ENCODE data around the gene PIK3C2B.
A peak's percentile ranks its signal among the peaks of the same experiment; 100 is the strongest.

Gene PIK3C2B

DNA sequence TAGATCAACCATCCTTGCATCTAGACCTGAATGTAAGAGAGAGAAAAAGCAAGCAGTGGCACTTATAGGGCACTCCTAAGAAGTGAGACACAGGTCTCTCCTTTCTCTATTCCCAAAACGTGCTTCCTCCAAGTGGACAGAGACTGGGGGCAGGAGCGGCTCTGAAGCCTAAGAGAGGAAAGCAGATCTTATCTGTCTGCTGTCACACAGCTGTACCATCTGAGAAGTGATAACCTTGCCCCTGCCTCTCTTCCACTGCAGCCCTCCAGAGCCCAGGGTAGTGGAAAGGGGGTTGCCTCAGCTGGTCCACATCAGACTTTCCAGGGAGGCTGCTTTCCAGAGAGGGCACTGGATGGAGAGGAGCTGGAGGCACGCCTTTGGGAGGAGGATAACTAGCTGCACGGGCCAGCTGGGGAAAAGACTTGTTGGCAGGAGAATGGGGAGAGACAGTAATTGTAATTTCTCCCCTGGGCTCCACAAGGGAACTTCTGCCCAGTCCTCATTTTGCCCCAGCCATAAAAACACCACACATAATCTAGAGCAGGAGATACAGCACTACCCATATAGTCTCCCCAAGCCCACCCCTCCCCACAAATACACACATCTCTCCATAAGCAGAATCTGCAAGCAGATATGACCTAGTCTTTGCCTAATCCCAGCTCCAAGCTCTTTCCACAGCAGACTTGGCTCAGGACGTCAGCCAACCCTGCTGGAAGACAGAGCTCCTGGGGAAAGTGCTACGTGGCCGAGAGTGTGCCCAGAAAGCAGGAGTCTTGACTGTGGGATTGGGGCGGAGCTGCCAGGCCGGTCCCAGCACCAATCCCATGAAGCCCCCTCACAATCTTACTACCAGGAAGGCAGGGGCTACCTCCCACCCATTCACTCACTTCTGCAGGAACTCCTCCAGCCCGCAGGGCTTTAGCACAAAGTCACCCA lies 31.2 kb downstream of the PIK3C2B start:
- DNase-seq (ENCODE audit: extremely low read depth in 1 of 2, low read depth in 1 of 2) = no peak

GRCh38 chr1:204462229-204462561 lies 32.4 kb downstream of the PIK3C2B start:
- DNase-seq (ENCODE audit: extremely low read depth in 1 of 2, low read depth in 1 of 2) = no peak

GRCh38 chr1:204461331-204462228 lies 33.0 kb downstream of the PIK3C2B start:
- no peak for DNase-seq (ENCODE audit: extremely low read depth in 1 of 2, low read depth in 1 of 2)

DNA sequence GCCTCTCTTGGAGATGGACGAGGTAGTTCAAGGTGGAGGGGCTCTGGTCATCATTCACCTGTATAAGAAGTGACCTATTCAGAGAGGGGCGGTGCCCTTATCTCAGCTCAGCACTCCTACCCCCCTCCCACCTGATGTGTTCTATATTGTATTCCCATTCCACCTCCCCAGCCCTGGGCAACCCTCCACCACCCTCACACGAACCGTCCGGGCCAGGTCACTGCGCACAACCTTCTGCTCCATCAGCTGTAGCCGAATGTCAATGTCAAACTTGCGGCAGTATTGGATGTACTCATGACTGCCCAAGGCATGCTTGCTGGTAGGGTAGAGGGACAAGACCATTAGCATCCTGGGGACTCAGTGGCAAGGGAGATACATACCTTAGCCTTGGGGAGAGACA lies 34.3 kb downstream of the PIK3C2B start:
- DNase-seq (ENCODE audit: extremely low read depth in 1 of 2, low read depth in 1 of 2) = no peak

- no peak for DNase-seq (ENCODE audit: extremely low read depth in 1 of 2, low read depth in 1 of 2)
These were observed 34.9 kb downstream of the PIK3C2B start for GRCh38 chr1:204459706-204460105.

GRCh38 chr1:204457666-204458065 lies 36.9 kb downstream of the PIK3C2B start:
- DNase-seq (ENCODE audit: extremely low read depth in 1 of 2, low read depth in 1 of 2) = no peak

GRCh38 chr1:204456826-204457442 lies 37.7 kb downstream of the PIK3C2B start:
- no peak for DNase-seq (ENCODE audit: extremely low read depth in 1 of 2, low read depth in 1 of 2)

DNA sequence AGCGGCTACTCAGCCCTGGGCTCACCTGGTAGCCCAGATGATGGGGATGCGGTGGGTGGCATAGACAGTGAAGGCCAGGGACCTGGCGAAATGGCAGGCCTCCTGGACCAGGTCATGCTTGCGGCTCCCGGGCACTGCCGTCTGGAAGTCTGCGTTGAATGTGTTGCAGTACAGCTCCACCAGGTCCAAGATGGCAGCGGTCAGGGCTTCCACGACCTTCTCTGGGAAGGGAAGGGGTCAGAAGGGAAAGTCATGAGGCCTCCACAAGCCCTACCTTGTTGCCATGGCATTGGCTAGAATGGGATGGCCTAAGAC lies 38.8 kb downstream of the PIK3C2B start:
- DNase-seq (ENCODE audit: extremely low read depth in 1 of 2, low read depth in 1 of 2) = no peak

DNA sequence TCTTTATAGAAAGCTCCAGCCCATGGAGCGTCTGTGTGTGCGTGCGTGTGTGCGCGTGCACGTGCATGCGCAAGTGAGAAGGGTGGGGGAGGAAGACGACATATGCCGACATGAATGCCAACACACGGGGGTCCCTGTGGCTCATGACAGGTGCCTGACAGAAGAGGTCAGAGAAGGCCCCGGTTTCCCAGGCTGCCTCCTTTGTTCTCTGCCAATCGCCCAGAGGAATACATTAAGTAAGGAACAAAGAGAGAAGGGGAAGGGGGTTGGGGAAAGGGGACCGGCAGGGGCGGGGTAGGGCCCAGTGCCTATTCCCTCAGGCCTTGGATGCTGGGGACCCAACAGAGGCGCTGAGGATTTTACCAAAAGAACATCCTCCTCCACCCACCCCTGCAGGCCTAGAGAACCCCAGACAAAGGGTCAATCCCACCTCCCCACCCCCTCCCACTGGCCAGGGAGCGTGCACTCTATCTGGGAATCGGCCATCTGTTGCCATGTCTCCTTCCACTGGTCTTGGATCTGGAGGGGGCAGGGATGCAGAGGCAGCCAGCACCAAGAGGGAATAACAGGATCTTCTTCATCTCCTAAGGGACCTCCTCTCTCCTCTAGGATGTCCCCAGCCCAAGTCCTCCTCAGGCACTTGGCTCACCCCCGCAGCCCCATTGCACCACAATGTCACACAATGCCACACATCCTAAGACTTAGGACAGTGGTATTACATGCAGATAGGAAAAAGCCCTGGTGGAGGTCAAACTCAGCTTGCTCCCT lies 39.4 kb downstream of the PIK3C2B start:
- DNase-seq (ENCODE audit: extremely low read depth in 1 of 2, low read depth in 1 of 2) = no peak

DNA sequence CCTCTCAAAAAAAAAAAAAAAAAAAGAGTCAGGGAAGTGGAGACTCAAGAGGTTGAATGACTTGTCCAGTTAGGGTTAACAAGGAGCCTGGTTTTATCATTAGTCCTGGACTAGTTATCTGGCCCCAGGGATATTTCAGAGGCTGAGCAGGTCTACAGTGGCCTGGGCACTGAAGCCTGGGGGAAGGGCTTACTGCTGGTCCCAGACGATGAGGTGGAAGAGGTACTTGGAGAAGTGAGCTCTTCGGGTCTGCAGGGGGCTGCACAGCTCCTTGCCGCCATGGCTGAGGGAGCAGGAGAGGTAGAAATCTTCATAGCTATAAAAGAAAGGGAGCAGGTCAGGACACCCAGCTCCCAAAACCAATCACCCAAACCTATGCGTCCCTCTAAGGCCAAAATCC lies 40.1 kb downstream of the PIK3C2B start:
- DNase-seq (ENCODE audit: extremely low read depth in 1 of 2, low read depth in 1 of 2) = no peak

- peak; percentile 33 to 43 for DNase-seq (ENCODE audit: extremely low read depth in 1 of 2, low read depth in 1 of 2)
These were observed 41.3 kb downstream of the PIK3C2B start for GRCh38 chr1:204453141-204453772.

GRCh38 chr1:204451352-204452124 lies 43.1 kb downstream of the PIK3C2B start:
- no peak for DNase-seq (ENCODE audit: extremely low read depth in 1 of 2, low read depth in 1 of 2)

DNA sequence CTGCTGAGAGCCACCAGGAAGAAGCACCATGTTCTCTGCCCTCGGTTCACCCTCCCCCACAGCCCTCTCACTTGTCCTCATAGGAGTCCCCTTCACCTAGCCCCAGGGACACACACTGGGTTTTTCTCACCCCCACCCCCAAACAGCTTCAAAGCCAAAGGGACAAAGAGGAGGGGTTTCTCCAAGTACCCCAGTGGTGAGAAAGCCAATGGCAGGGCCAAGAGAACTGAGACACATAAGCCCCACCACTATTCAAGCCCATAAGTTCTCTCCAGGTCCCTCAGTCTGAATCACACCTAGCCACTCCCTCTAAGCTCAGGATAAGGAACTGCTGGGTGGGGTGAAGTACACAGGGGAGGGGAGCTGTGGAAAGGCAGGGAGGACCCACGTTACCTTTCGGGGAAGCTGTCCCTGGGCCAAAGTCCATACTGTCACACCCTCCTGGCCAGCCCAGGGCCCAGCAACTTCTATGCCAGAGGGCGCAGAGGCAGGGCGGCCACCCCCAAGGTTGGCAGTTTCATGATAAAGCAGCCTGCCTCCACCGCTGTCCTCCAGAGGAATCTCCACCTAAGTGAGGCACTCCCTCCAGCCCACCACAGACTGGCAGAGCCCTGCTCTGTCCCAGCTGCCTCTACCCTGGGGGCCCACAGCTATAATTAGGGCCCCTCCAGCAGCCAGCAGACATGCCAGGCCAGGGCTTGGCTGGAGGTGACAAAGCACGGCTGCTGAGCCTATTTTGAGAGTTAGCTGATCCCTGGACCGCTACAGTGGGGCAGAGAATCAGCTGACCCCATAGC lies 43.9 kb downstream of the PIK3C2B start:
- DNase-seq (ENCODE audit: extremely low read depth in 1 of 2, low read depth in 1 of 2) = no peak

GRCh38 chr1:204449678-204450280 lies 44.8 kb downstream of the PIK3C2B start:
- no peak for DNase-seq (ENCODE audit: extremely low read depth in 1 of 2, low read depth in 1 of 2)

GRCh38 chr1:204448991-204449677 lies 45.5 kb downstream of the PIK3C2B start:
- DNase-seq (ENCODE audit: extremely low read depth in 1 of 2, low read depth in 1 of 2) = no peak

DNA sequence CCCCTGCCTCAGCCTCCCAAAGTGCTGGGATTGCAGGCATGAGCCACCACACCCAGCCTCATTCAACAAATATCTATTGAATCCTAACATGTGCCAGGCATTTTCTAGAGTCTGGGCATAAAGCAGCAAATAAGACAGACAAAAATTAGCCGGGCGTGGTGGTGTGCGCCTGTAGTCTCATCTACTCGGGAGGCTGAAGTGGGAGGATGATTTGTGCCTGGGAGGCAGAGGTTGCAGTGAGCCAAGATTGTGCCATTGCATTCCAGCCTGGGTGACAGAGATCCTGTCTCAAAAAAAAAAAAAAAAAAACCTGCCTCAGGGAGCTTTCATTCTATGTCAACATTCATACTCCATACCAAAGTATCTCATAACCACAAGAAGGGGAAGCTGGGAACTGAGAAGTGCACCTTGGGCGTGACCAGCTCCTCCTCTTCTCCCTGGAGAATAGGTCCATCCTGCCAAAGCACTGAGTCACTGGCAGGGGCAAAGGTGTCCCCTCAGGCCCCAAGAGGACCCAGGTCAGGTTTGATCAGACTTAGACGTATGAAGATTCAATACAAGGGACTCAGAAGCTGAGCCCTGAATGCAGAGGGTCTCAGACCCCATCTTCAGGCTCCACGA lies 46.2 kb downstream of the PIK3C2B start:
- DNase-seq (ENCODE audit: extremely low read depth in 1 of 2, low read depth in 1 of 2) = no peak

DNA sequence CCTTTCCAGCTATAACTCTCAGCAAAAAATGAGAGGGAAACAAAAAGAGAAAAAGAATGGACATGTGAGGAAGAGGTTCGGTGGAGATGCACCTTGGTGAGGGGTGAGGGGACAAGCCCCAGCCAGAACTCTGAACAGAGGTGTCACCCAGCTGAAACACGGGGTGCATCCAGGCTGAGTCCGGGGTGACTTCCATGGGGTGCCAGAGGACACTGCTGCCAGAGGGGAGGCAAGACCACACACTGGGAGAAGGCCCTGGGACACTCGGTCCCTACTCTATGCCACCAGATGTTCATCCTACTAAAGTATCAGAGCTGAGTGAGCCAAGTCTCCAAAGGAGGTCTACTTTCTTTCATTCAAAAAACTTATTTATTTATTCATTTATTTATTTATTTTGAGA lies 46.9 kb downstream of the PIK3C2B start:
- DNase-seq (ENCODE audit: extremely low read depth in 1 of 2, low read depth in 1 of 2) = no peak

Measured in activated CD8-positive, alpha-beta memory T cell treated with anti-CD3 and anti-CD28 coated beads for 1 hour (primary cell).